Panc1 (cell line): ENCODE results near the gene MED13L.

Source experiments
- CTCF ChIP-seq: fragments of 450-650 bp; IDR thresholded peaks from 2 replicates; pipeline ENCODE4 v1.5.1; 2017; ENCODE audit warnings: mild to moderate bottlenecking
- POLR2AphosphoS5 ChIP-seq: IDR thresholded peaks from 2 replicates; pipeline ENCODE4 v1.6.1; 2012; ENCODE audit warnings: mild to moderate bottlenecking, low read depth, low read length, moderate library complexity
- SIN3A ChIP-seq: IDR thresholded peaks from 2 replicates; pipeline ENCODE4 v1.6.1; 2012; ENCODE audit warnings: low read depth, mild to moderate bottlenecking, low read length, moderate library complexity, borderline replicate concordance; ENCODE audit not compliant: insufficient read depth
- TCF7L2 ChIP-seq: IDR thresholded peaks from 2 replicates; pipeline ENCODE4 v1.6.1; 2011; ENCODE audit warnings: mild to moderate bottlenecking, low read depth, low read length, inconsistent platforms
- TF ChIP-seq, protein P1 (sequence below), 2 experiments: IDR thresholded peaks; 2 replicates each; pipeline ENCODE4 v1.6.1; 2011 to 2012; ENCODE audit warnings: low read depth in 2 of 2, control low read depth in 1 of 2, low read length in 1 of 2, mild to moderate bottlenecking in 1 of 2, moderate library complexity in 1 of 2; ENCODE audit not compliant: insufficient read depth in 1 of 2

- no peak for TF ChIP-seq CTCF
- TF ChIP-seq POLR2AphosphoS5 = no peak
- no peak for TF ChIP-seq SIN3A
- TF ChIP-seq, protein P1, sequence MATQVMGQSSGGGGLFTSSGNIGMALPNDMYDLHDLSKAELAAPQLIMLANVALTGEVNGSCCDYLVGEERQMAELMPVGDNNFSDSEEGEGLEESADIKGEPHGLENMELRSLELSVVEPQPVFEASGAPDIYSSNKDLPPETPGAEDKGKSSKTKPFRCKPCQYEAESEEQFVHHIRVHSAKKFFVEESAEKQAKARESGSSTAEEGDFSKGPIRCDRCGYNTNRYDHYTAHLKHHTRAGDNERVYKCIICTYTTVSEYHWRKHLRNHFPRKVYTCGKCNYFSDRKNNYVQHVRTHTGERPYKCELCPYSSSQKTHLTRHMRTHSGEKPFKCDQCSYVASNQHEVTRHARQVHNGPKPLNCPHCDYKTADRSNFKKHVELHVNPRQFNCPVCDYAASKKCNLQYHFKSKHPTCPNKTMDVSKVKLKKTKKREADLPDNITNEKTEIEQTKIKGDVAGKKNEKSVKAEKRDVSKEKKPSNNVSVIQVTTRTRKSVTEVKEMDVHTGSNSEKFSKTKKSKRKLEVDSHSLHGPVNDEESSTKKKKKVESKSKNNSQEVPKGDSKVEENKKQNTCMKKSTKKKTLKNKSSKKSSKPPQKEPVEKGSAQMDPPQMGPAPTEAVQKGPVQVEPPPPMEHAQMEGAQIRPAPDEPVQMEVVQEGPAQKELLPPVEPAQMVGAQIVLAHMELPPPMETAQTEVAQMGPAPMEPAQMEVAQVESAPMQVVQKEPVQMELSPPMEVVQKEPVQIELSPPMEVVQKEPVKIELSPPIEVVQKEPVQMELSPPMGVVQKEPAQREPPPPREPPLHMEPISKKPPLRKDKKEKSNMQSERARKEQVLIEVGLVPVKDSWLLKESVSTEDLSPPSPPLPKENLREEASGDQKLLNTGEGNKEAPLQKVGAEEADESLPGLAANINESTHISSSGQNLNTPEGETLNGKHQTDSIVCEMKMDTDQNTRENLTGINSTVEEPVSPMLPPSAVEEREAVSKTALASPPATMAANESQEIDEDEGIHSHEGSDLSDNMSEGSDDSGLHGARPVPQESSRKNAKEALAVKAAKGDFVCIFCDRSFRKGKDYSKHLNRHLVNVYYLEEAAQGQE (IDR thresholded peaks at IDR 0.05; ENCODE audit: insufficient read depth in 1 of 2, low read depth in 2 of 2, low read length in 1 of 2) = no peak
- no peak for TF ChIP-seq TCF7L2
These were observed 29.5 kb upstream of the MED13L start for GRCh38 chr12:116306968-116307367.
